G401.6 (cell line): Measurements from ENCODE around the gene ANKS1B.
"Not testable (repeated sequence)": the region's sequence is repeated elsewhere in the genome, so short reads cannot be mapped to it uniquely, and the experiment has no call there.

Source experiments
- FAIRE-seq: peaks from 2 replicates; lab custom pipeline; 2012; peaks lifted over from hg19 to GRCh38; lab: Jason Lieb, UNC

Gene ANKS1B

DNA sequence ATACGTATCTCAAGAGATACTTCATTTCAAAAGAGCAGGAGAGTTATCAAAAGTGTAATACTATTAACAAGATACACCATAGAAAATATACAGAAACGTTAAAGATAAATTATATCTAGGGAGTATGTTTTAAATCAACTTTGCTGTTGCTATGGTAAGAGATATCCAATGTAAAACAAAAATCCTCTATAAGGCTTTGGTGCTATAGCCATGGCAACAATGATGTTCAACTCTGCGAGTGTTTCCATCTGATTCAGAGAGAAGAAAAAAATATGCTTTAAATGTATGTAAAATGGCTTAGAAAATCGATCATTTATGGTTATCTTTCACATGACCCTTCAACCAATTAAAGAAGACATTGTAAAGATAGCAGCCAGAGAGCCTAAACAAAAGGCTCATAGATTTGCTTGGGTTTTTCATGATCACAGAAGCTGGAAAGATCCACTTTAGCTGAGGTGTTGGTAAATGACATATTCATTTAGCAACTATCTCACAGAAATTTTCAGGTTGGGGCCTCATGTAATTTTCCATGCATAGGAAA is 724.2 kb downstream of the ANKS1B start:
- no peak for FAIRE-seq

GRCh38 chr12:99259040-99259934 is 725.4 kb downstream of the ANKS1B start:
- no peak for FAIRE-seq

GRCh38 chr12:99257672-99258071 is 727.1 kb downstream of the ANKS1B start:
- FAIRE-seq = no peak

DNA sequence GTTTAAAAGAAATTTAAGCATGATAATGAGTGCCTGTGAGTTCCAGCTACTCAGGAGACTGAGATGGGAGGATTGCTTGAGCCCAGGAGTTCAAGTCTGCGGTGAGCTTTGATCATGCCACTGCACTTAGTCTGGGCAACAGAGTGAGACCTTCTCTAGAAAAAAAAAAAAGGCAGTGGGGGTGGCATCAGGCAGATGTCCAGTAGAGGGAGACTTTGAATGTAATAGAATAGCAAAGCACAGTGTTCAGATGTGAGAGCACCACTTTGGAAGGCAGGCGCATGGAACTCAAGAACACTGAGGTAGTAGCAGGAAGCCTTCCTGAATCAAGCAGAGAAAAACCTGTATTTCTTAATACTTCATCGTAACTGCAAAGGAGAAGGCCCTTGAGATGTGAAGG is 731.7 kb downstream of the ANKS1B start:
- no peak for FAIRE-seq

DNA sequence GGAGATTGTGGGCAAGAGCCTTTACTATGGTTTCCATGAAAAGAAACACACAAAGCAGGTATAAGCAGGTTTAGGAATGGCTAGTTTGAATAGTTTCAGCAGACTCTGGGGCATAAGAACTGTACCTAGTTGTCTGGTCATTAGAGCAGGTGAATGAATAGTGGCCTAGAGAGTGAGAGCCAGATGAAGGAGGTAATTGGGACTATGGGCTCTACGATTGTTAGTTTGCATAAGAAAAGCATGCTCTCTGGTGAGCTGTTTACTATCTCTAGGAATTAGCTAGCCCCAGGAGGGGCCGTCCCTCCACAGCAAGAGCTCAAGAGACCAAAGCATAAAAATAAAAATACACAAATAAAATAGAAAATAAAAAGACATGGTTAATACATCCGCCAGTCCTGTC is 734.6 kb downstream of the ANKS1B start:
- no peak for FAIRE-seq

- no peak for FAIRE-seq
Measured at GRCh38 chr12:99249543-99249942, 735.2 kb downstream of the ANKS1B start.

DNA sequence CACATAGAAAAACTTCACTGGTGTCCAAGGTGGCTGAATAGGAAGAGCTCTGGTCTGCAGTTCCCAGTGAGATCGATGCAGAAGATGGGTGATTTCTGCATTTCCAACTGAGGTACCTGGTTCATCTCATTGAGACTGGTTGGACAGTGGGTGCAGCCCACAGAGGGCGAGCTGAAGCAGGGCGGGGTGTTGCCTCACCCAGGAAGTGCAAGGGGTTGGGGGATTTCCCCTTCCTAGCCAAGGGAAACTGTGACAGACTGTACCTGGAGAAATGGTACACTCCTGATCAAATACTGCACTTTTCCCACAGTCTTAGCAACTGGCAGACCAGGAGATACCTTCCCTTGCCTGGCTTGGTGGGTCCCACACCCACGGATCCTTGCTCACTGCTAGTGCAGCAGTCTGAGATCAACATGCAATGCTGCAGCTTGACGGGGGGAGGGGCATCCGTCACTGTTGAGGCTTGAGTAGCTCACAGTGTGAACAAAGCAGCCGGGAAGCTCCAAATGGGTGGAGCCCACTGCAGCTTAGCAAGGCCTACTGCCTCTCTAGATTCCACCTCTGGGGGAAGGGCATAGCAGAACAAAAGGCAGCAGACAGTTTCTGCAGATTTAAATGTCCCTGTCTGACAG is 746.7 kb downstream of the ANKS1B start:
- FAIRE-seq = not testable (repeated sequence)

- no peak for FAIRE-seq
Measured at GRCh38 chr12:99235381-99235780, 749.4 kb downstream of the ANKS1B start.

DNA sequence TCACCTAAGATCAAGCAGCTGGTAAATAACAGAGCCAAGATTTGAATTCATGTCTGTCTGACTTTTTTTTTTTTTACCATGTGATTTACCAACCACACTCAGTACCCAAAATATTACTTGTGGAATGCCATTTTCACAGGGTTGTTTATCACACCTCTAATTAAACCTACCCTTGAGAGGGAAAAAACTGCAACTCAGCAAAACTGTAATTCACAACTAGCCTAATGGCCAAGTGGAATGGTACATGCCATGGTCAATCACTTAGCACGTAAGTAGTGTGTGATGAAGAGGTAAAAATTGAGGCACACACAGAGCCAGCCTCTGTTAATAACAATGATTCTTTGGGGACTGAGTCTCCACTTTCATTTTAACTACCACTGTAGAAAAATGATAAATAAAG is 750.0 kb downstream of the ANKS1B start:
- FAIRE-seq = no peak

GRCh38 chr12:99232324-99232723 is 752.4 kb downstream of the ANKS1B start:
- FAIRE-seq = no peak

GRCh38 chr12:99231031-99231430 is 753.7 kb downstream of the ANKS1B start:
- FAIRE-seq = no peak

DNA sequence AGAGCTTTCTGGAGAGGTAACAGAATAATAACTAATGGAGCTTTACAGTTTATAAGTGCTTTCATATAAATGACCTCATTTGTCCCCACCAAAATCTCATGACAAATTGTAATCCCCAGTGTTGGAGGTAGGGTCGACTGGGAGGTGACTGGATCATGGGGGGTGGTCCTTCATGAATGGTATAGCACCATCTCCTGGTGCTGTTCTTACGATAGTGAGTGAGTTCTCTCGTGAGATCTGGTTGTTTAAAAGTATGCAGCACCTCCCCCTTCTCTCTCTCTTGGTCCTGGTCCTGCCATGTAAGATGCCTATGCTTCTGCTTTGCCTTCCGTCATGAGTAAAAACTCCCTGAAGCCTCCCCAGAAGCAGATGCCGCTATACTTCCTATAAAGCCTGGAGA is 760.5 kb downstream of the ANKS1B start:
- FAIRE-seq = no peak

DNA sequence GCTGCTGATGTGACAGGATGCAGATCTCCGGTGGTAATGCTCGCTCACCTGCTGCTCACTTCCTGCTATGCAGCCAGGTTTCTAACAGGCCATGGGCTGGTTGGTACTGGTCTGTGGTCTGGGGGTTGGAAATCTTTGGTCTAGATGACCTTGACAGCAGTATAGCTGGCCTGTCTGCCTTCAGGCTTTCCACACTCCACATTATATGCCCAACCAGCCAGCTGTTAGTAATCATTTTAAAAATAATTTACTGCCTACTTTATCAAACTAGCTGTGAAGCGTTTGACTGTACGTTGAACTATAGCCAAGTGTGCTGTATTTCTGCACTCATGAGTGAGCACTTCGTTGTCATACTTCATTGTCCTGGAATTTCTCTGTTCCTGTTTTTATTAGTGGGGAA is 761.2 kb downstream of the ANKS1B start:
- no peak for FAIRE-seq

- no peak for FAIRE-seq
Measured at GRCh38 chr12:99213047-99213446, 771.7 kb downstream of the ANKS1B start.

DNA sequence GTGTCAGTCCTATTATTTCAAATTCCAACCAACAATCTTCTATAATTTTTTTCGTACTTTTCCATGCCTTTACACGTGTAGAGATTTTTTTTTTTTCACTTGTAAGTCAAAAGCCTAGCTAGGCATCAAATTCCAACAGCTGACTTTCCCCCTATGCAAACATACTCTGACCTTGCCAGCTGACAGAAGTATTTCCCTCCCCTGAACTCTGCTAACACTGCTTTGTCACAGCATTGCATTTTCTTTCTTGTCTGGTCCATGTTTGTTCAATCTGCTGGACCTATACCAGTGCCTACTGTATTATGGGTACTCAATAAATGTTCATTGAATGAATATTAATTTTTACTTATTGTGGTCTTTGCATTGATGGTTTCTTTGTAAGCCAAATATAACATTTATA is 772.5 kb downstream of the ANKS1B start:
- no peak for FAIRE-seq

DNA sequence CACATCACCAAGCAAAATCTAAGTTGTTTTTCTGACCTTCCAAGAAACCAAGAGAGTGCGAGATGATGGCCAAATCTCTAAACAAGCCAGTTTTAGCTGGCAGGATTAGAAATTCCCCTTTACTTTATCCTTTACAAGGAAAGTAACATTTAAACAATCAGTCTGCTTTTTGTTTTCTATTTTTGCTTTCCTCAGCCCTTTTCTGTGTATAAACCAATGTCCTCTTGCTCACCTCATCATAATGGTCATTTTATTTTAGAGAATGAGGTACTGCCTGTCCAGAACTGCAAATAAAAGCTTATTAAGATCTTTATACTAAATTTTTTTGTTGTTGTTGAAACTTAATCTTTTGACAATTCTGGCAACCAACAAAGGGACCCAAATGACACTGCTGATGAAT is 779.6 kb downstream of the ANKS1B start:
- FAIRE-seq = no peak

GRCh38 chr12:99201906-99202645 is 782.7 kb downstream of the ANKS1B start:
- FAIRE-seq = no peak

GRCh38 chr12:99200711-99201384 is 783.9 kb downstream of the ANKS1B start:
- no peak for FAIRE-seq

DNA sequence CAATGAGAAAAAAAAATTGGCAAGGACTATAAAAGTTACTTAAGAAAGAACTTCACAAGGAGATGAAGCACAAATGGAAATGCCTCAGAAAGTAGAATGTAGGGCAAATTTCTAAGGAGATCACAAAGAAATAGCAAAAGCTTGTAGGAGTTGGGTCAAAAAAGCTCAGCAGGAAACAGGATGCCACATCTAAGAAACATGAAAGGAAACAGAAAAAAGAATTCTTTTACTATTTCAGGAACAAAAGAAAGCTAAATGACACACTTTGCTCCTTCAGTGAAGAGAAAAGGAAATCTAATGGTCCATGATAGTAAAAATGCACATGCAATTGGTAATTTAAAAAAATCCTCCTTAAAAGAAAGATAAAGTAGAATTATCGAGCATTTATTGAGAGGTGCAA is 789.3 kb downstream of the ANKS1B start:
- FAIRE-seq = no peak

DNA sequence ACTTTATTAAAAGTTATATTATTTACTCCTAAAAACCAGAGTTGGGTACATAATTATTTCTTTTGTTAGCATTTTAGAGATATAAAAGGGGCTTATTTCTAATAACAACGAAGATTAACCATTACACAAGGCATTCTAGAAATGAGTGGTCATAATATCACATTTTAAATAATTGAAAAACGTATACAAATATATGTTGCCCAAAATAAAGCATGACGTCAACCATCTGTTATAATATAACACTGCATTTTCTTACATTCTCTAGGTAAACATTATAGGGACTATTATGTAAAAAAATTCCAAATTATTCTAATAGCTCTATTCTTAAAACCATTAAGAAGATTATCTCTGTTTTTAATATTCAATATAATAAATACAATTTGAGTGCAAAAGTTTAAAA is 792.2 kb downstream of the ANKS1B start:
- FAIRE-seq = no peak

DNA sequence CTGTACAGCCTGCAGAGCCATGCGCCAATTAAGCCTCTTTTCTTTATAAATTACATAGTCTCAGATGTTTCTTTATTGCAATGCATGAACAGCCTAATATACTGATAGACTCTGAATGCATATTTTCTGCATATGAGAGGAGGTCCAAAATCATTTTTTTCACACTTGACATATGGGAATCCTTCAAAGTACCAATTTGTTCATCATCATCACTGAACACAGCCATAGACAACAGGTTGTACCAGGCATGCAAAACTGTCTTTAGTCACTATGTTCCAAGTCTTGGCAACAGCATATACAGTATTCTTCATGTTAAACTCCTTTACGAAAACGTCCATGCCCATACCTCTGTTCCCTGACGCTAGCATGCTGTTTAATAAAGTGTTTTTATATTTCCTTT is 807.9 kb downstream of the ANKS1B start:
- no peak for FAIRE-seq

DNA sequence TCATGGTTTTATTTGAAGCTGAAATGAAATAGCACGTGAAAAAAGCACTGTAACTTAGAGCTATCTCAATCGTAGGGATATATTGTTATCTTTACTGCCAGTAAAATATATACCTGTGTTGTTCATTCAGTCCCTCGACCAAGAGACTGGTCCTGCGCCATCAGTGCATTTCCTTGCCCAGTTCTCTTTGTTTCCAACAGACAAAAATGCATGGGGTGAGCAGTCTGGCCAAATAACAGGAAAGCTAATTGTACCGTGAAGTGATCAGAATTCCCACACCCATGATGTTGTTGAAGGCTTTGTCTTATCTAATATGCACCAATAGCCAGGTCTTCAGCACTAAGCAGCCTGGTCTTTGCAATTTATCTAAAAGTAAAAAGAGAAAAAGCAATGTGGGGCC is 814.3 kb downstream of the ANKS1B start:
- FAIRE-seq = no peak
